ENCODE results near the gene GABRB2. TPM values are rescaled to one million over a fixed set of nuclear protein-coding genes. Genes with fewer than 3 reads are reported as not detected.
"Not testable (repeated sequence)": the region's sequence is repeated elsewhere in the genome, so short reads cannot be mapped to it uniquely, and the experiment has no call there.

Gene GABRB2
- not detected for total RNA-seq

DNA sequence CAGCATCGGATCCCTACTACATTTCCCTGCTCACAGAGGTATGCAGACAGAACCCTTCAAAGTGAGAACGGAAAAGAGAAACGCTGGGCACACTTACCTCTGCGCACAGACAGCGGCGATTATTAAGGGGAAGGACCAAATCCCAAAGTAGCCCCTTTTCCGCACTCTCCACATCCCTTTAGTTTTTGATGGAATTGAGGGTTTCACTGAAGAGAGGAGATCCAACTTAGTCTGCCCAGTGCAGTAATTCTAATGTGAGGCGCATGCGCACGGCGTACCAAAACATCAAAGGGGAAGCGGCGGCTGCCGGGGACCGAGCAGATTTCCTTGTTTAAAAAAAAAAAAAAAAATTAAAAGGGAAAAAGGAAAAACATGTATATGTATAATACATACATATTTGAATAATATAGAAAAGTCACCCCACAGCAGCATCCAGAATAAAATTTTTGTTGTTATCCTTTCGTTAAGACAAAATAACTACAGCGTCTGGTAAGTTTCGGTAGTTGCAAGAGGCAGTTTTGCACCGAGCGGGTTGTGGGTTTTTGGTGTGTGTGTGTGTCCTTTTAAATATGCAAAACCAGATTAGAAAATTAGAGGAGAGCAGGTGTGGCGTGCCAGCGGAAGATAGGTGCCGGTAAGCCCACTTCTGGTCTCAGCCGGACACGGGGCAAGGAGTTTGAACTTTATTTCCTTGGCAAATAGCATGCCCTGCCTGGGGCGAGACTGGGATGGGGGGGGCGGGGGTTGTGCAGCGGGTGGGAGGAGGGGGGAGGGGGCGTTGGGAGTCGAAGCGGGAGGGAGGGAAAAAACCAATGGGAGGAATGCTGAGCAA lies at the start of gene GABRB2:
GABRB2 (minus strand) TSS at position 256 of the 832 bp plus-strand sequence; CDS start at position 174, 82 bp downstream.
- CTCF ChIA-PET = no interaction called here
- POLR2A ChIA-PET = no interaction called here

DNA sequence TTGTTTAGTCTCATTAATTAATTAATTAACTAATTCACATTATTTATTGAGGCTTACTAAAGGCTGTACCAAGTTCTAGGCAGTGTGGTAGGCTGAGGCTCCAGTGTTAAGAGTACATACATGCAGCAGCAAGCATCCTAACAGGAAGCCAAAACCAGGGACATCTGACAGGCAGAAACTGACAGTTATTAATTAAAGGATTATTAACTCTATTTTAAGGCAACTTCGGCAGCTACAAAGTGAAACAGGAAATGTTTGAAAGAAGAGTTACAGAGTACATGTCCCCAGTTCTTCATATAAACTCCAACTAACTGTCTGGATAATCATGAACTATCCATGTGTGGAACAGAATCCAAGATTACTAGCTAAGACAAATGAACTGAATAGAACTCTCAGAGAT lies 39.3 kb upstream of the GABRB2 start:
- ChIA-PET POLR2A (no interaction called here), CTCF (no interaction called here)

DNA sequence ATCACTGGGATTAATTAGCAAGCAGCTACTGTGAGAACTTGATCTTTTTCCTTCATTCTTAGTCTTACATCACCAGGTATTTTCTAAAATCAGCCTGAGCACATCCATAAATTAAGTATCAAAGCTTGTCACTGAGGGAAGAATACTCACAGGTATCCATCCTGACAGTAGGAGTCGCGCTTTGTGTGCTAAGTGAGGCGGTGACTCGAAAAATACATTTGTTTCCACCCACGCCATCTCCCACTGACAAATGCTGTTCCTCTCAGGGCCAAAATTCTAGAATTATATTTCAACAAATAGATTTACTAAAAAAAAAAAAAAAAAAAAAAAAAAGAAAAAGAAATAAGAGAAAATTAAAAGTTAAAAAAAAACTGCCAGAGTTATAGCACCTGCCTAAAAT lies 34.1 kb upstream of the GABRB2 start:
- ChIA-PET CTCF (no interaction called here), POLR2A (no interaction called here)

DNA sequence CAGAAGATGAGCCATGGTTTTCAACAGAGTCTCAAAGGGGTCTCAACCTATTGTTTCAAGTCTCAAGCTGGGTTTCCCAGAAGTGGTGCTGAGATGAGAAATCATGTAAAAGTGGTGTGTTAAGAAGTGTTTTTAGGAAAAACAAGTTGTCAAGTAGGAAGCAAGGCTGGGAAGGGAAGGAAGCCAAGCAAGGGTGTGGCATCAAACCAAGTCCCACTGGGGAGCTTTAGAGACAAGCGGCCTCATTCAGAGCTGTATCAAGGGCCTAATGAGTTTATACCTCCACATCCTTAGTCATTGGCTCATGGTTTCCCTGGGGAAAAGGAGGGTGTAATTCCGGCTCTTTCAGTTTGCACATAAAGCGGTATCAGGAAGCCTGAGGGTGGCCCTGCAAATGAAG lies 26.4 kb upstream of the GABRB2 start:
- ChIA-PET POLR2A (no interaction called here), CTCF (no interaction called here)

DNA sequence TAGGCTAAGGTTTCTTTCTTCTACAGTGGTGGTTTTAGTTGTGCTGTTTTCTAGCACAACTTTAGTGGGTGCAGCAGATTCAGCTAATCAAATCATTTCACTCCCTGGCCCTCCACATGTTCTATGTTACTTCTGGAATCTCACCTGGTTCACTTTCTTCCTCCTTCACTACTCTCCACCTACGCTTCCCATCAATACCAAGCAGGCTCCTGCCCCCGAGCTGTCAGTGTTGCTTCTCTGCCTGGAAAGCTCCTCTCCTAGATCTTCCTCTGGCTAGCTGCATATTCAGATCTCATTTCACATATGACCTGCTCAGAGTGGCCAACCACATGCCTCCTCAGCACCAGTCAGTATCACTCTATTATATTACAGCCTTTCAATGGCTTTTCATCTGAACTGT lies 19.6 kb upstream of the GABRB2 start:
- CTCF ChIA-PET = no interaction called here

DNA sequence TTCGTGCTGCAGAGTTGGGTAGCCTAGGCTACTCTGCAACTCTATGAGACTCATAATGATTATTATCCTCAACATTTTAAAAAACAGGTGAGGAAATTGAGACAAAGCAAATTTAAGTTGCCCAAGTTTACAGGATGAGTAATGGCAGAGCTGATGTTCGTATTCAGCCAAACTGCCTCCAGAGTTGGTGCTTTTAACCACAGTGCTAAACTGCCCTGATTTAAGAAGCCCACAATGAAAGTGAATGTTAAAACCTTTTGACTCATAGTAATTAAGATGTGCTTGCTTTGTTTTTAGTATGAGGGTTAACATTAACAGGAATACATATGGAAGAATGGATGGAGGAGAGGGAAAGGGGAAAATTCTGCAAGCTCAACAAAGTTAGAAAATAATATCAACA lies 15.9 kb upstream of the GABRB2 start:
- CTCF ChIA-PET = no interaction called here
- POLR2A ChIA-PET = no interaction called here

More for the DNA sequence above, 19.6 kb upstream of the GABRB2 start:
- POLR2A ChIA-PET = no interaction called here

DNA sequence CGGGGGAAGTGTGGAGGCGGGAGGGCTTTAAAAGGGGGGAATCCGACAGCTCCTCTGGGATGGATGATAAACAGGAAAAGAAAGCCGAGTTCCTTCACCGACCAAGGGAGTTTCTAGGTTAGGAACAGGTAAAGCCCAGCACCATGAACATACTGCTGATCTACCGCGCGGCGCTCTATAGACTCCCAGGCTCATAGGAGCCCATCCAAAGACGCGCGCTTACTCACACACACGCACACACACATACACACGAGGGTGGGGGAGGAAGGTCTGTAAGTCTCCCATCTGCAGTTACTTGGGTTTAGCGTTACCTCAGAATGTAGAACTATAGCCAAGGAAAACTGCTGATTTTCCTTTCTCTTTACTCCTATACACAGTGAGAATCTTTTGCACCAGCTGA lies 2.6 kb upstream of the GABRB2 start:
- POLR2A ChIA-PET = no interaction called here

DNA sequence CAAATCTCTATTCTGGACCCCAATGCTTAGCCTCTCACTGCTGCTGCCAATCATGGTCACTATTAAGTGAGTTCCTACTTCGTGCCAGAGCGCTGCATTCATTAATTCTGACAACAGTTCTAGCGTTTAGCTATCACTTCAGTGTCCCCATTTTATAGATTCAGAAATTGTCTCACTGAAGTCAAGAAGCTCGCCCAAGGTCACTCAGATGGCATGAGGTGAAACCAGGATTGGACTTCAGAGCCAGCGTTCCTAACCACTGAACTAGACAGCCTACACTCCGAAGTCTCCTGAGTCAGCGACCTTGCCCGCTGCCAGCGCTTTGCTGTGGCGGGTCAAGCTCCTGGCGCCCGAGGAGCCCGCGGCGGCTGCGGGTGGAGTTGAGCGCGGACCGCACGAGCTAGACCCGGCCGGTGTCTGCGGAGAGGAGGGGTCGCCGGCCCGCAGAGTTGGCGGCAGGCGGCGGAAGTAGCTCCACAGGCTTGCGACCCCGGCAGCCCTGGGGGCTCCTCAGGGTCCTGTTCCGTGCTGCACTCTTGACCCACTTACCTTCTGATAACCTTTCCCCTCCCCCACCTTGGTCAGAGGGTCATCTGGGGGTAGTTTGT lies 2.1 kb upstream of the GABRB2 start:
- POLR2A ChIA-PET = no interaction called here
- CTCF ChIA-PET = no interaction called here

More for the DNA sequence above, 2.6 kb upstream of the GABRB2 start:
- CTCF ChIA-PET = no interaction called here

DNA sequence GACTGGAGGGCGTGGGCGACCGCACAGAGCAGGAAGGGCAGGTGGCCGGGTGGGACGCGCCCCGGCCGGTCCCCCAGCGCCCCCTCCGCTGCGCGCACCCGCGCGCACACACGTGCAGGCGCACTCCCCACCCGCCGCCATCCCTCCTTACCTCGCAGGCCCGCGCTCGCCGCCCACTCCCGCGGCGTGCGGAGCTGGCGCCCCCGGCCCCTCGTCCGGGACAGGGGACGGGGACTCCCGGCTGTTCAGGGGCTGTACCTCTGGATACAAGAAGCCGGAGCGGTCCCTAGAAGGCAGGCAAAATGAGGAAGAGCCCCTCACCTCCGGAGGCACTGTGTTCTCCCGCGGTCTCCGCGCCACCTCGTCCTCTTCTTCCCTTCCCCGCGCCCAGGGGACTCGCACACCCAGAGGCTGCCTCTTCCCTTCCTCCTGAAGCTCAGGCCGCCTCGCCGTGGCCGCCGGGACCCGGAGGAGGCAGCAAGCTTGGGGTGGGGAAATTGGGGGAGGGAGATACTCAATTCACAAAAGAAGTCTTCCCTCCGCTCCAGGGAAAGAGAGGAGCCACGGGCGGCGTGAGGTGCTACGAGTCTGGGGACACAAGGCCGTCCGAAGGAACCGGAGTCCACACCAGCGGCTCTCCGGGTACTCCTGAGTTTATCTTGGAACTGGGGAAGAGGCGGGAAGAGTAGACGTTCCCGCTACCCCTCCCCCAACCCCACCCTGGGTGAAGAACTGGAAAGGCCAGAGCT lies 1.4 kb upstream of the GABRB2 start:
- CTCF ChIA-PET = no interaction called here
- POLR2A ChIA-PET = no interaction called here

DNA sequence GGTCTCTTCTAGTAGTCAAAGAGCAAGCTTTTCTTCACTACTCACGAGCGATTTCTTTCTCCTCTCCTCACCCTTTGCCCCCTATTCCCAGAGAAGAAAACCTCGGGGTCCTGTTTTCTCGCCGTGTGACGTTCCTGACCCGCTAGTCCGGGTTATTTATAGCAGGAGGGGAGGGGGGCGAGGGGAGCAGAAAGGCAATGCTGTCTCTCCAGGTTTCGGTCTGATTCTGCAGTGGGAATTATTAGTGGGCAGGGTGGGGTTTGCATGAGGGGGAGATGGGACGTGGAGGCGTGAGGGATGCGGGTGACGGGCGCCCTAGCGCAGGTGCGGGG lies 847 bp upstream of the GABRB2 start:
- CTCF ChIA-PET = no interaction called here
- POLR2A ChIA-PET = no interaction called here

DNA sequence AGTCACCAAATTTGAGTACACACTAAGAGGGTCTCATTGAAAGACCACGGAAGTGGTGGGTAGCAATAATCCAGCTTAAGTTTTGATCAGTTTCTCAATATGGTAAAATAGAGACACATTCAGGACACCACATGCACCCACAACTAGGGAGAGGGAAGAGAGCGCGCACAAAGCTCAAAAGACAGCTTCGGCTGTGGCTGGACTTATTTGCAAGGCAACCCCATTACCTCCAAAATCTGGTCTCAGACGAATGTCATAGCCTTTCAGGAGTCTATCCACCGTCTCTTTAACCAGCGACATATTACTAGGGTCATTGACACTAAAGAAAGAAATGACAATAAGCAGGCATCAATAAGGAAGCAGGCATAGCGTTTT lies 443 bp downstream of the GABRB2 start:
- CTCF ChIA-PET = no interaction called here
- POLR2A ChIA-PET = no interaction called here

DNA sequence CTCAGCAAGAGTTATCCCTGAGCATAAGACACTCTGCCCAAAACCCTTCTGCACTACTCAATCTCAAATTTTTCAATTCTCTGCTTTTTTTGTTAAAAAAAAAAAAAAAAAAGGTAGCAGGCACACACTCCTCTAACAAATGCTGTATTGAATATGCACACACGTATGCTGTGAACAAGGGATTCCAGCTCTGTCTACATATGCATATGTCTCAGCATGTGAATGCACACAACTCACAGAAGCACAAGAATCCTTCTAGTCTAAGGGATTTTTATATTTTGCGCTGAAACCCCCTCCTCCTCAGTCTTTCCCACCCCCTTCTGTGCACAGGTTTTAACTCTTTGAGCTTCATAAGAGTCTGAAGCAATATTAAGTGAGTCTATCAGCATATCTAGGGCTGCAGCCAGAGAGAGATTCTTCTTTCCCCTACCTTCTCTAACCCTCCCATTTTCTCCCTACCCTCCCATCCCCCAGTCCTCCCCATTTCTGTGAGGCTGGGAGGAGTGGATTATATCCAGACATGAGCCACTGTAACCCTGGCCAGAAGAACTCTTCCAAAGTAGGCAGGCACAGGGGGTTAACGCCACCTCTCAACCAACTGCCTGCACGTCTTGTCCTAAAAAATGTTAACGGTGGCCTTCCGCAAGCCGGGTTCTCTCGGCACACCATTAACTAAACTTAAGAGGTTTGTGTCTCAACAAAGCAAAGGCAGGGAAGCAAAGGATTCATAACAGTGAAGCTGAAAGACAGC lies 1.0 kb downstream of the GABRB2 start:
- CTCF ChIA-PET = interaction anchor here (0.6 kb wide), 1 partner anchor 52 kb away, joined by 3 read pairs; no protein-coding TSS in a partner anchor
- POLR2A ChIA-PET = no interaction called here

DNA sequence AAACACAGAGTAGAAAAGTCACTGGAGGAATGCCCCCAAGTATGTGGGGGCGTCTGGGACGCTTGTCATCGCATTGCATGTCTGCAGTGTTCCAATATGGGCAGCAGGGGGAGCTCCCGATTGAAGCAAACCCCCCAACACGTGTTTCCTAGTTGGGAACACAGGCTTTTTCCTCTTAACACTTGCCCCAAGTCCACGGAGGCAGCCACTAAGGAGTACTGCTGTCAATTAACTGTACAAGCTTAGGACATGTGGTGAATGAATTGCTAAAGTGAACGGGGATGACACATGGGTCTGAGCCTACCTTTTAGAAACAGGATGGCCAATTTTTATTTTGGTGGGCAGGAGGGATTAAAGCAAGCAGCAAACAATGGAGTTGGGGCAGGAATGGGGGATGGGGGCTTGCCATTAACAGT lies 2.2 kb downstream of the GABRB2 start:
- ChIA-PET CTCF (no interaction called here), POLR2A (no interaction called here)

DNA sequence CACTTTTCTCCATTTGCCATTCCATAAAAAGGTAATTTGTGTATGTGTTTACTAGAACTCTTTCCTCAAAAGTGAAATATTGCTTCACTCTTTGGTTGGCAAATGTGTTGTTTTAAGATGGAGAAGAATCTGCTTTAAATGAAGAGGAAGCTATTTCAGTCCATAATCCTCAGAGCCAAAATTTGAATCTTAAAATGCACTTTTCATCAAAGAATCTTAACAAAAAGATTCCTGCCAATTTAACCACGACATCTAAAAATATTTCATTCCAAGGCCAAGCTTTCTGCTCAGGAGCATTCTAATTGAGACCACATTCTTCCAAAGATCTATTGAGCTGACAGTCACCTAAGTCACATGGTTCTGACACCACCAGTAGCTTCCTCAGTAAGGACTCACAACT lies 7.5 kb downstream of the GABRB2 start:
- ChIA-PET POLR2A (no interaction called here), CTCF (no interaction called here)

DNA sequence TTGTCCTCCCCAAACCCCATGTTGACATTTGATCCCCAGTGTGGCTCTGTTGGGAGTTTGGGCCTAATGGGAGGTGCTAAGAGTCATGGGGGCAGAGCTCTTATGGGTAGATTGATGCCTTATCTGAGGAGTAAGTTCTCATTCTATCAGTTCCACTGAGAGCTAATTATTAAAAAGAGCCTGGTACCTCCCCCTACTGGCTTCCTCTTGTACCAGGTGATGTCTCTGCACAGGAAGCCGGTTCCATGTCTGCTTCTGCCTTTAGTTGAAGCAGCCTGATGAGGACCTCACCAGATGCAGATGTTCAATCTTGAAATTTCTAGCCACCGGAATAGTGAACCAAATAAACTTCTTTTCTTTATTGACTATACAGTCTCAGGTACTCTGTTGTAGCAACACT lies 10.8 kb downstream of the GABRB2 start:
- ChIA-PET CTCF (no interaction called here), POLR2A (no interaction called here)

DNA sequence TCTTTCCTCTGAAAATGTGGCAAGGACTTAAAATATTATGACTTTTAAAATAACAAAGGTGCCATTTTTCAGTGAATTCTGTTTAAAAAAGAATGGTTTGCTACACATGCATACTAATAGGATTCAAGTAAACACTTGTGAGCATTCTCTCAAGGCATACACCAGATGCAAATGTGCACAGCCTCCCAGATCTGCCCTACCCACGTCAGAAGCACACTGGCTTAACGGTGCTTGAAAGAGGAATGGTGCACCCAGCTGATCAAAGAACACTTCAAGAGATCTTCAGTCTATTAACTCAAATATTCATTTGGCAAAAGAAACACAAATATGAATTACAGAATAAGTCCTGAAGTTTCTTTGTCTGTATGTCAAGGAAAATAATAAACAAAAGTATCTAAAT lies 15.8 kb downstream of the GABRB2 start:
- ChIA-PET POLR2A (no interaction called here), CTCF (no interaction called here)

DNA sequence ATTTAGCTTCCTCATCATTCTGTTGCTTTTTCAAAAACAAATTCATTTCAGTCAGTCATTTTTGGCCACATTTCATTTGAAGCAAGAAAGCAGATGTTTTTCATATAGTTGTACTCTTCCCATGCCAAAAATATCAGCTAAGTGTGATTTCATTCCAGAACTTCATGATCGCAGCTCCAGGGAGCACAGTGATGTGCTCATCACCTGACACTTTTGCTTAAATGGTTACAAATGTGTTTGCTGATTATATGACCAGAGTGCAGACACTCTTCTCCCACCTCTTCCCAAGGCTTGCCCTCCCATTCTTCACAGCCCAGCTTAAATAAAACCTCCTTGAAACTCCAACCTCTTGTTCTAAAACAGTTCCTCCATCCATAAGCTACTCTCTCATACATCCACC lies 32.6 kb downstream of the GABRB2 start:
- CTCF ChIA-PET = no interaction called here

DNA sequence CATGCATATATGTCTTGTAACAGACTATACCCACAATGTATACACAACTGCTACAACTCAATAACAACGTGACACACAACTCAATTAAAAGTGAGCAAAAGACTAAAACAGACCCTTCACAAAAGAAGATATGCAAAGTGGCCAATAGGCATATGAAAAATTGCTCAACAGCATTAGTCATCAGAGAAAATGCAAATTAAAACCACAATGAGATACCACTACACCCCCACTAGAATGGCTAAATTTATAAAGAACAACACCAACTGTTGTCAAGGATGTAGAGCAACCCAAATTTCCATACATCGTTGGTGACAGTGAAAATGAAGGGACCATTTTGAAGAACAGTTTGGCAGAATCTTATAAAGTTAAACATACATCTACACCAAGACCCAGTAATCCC lies 38.9 kb downstream of the GABRB2 start:
- CTCF ChIA-PET = no interaction called here
- POLR2A ChIA-PET = no interaction called here

More for the DNA sequence above, 32.6 kb downstream of the GABRB2 start:
- POLR2A ChIA-PET = no interaction called here

DNA sequence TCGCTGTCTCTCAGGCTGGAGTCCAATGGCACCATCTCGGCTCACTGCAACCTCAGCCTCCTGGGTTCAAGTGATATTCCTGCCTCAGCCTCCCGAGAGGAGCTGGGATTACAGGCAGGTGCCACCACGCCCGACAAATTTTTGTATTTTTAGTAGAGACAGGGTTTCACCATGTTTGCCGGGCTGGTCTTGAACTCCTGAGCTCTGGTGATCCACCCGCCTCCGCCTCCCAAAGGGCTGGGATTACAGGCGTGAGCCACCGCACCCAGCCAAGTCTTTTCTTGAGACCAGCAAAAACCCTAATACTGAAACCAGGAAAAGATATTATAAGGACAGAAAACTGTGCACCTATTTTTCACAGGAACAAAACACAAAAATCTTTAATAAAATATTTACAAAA lies 41.4 kb downstream of the GABRB2 start:
- POLR2A ChIA-PET, CTCF ChIA-PET: not testable (repeated sequence)

DNA sequence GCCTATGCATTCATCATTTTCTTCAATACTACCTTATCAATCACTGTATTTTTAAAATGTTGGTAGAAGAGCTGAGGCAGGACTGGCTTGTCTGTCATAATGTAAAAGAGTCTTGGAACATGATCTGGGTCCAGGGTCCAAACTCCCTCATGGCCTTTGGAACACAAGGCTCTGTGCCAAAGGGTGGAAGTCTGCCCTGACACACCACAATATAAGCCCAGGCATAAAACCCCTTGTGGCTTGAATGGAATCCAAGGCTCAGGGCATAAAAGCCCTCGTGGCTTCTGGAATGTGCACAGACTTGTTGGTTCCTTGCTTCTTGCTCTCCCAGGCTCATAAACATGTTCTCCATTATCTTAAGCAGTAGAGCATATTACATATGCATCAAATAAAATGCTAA lies 48.0 kb downstream of the GABRB2 start:
- POLR2A ChIA-PET = no interaction called here
- CTCF ChIA-PET = no interaction called here

DNA sequence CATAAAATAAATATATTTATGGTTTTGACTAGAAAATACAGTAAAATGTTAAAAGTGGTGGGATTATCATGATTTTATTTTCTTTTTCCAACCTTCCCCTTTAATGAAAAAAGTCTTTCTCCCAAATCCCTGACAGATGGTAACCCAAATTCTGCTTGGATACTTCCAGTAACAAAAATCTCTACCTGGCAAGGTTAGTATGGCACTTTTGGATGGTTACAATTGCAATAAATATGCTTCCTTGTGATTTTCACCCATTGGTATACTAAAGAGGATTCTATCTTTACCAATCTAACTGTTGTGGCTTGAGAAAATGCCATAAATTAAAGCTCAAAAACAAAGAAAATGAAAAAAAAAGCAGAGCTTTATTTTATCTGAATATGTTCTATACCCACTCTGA lies 62.8 kb downstream of the GABRB2 start:
- POLR2A ChIA-PET = no interaction called here
- CTCF ChIA-PET = no interaction called here
